HT1080 (cell line): Measurements from ENCODE around the gene BABAM2. TPM values are rescaled to one million over a fixed set of nuclear protein-coding genes. Genes with fewer than 3 reads are reported as not detected.

Experiments used
- DNase-seq: peaks from one replicate; pipeline ENCODE4 v3.0.0-alpha.2; 2015; ENCODE audit warnings: low read depth
- total RNA-seq: library from RNA; depleted of rRNA; stranded (reverse); fragments of >200 nt; shearing (Covaris generic); gene quantifications from 2 replicates; pipeline ENCODE4 v1.2.3, GENCODE V29; 2014

Gene BABAM2
- total RNA-seq, 1 experiment from 2014 or later, result 31.8 TPM

DNA sequence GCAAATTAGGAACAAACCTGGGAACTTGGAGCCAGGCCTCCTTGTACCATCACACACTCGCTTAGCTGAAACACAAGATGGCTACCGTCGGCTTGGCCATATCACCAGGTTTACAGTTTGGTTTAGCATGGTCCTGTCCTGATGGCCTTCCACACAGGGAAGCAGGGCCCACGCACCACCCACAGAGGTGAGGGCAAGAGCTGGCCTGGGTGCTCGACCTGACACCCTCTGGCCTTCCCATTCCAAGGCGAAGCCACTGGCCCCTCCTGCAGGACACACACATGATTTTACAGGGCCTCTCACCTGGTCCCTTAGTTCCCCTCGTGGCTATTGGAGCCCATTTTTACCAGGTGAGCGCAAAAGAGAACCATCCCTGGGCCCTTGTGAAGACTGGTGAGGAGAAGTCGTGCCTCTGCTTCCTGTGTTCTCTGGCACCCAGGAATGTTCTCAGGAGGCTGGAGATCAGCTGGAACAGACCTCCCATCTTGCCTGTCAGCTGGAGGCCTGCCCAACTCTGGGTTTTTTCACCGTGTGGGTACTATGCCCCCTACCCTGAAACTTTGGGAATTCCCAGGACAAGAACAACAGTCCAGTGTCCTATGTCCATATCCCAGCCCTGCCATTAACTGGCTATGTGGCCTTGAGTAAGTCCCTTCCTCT is 449.1 kb downstream of the BABAM2 start:
- no peak for DNase-seq

GRCh38 chr2:28340312-28341202 is 450.0 kb downstream of the BABAM2 start:
- DNase-seq, result no peak

DNA sequence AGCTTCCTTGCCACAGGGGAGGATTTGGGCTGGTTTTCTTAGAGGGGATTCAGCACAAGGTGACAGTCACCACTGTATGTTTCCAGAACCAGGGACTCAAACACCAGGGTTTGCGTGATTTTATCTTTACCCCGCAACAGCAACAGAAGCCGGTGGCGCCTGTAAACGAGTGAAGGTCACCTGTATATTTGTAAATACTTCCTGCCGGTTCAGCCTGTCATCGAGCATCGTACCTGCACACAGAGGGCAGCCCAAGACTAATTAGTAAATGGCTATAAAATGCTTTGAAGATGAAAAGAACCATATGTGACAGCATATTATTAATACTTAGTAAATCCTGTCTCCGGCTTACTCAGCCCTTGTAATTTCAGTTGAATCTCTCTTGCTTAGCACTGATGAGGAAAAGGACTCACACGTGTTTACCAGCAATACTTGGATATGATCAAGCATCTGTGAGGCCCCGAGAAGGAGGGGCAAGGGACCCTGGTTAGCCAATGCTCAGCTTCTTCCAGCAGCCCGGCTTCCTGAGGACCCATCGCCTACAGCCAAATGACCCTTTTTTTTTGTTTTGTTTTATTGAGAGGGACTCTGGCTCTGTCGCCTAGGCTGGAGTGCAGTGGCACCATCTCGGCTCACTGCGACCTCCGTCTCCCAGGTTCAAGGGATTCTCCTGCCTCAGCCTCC is 450.8 kb downstream of the BABAM2 start:
- no peak for DNase-seq

GRCh38 chr2:28342081-28342967 is 451.8 kb downstream of the BABAM2 start:
- DNase-seq, result peak; percentile 24

- no peak for DNase-seq
Observed at GRCh38 chr2:28343184-28343942, 452.8 kb downstream of the BABAM2 start.

DNA sequence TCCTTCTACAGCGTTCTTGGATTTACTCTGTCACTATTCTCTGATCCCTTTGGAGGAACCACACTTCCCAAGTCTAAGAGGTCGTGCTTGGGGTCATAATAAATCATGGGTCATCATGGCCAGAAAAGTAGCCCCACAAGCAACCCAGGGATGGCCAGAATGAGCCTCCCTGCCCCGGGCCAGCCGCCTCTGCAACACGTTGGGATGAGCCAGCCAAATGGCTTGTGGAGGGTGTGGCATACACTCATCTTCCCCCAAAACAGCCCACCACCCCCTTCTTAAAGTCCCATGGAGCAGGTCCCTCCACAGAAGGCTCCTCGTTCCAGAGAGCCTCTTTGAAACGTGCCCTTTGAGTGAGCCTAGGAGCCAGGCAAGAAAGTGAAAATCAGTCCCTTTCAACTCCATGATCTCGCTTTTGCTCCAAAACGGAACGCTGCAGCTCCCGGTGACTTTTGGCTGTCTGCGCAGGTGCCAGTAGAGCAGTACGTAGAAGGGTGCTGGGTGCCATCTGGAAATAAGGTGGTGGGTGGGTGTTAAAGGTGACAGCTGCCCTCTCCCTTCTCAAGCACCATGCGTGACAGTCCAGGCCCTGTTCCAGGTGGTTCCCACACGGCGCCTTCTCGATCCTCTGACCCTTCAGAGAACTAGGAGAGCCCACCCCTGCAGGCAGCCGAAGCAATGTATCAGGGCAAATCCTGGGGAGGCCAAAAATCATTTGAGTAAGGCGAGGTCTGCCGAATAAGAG is 453.6 kb downstream of the BABAM2 start:
- DNase-seq, result no peak

GRCh38 chr2:28344756-28345373 is 454.3 kb downstream of the BABAM2 start:
- no peak for DNase-seq

GRCh38 chr2:28345619-28346018 is 455.1 kb downstream of the BABAM2 start:
- no peak for DNase-seq

GRCh38 chr2:28346587-28346986 is 456.1 kb downstream of the BABAM2 start:
- no peak for DNase-seq

GRCh38 chr2:28347193-28347592 is 456.7 kb downstream of the BABAM2 start:
- no peak for DNase-seq

DNA sequence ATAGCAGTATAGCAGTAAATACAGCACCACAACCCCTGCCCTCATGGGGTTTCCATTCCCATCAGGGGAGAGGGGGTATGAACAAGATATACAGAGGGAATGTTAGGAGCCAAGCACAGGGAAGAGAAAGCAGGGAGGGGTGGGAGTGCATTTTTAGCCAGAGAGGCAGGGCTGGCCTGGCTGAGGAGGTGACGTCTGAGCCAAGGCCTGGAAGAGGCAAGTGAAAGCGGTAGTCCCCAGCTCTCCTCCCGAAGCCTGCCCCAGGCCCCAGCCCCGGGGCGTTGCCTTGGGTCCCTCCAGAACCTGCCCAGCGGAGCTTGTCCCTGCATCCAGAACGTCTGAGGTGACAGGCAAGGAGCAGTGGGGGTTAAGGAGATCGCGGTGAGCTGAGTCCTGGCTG is 457.1 kb downstream of the BABAM2 start:
- DNase-seq, result no peak

DNA sequence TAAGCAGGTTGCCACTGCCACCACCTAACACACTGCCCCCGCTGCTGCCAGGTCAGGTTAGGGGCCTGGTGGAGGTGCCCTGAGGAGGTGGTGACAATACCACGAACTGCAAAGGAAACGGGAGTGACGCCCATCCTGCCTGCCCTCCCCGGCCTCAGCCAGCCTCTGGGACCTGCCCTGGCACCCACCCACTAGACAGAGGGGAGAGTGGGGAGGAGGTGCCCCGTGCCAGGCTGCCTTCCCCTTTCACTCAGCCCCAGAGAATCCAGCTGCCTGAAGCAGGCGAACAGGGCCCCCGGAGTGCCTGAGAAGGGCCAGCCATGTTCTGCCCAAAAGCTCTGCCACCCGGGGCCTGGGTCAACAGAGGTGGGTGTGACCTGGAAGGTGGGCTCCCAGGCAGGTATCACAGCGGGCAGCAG is 457.6 kb downstream of the BABAM2 start:
- DNase-seq, result no peak

- no peak for DNase-seq
Observed at GRCh38 chr2:28348921-28349320, 458.4 kb downstream of the BABAM2 start.

DNA sequence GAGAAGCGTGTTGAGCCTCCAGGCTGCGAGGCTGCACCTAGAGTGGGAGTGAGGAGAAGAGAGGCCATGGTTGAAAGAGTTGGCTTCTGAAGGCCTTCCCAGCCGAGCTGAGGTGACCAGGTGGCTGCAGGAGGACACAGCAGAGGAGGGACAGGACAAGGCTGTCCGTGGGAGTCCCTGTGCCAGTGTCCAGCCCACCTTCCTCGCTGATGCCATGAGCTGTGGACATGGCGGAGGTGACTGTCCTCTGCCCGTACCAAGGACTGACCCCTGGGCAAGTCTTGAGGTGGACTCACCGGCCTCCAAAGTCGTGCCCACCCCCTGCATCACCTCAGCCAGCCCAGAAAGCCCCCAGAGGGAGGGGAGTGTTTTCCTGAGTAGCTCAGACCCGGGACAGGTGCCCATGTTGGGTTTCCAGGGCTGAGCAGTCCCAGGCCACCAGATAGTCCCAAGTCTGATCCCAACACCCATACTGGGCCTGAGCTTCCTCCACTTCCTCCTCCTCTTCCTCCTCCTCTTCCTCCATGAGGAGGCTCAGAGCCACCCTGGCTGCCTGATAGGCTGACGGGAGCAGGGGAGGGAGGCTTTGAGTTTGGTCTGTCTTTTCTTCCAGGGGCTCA is 459.1 kb downstream of the BABAM2 start:
- DNase-seq, result no peak

- DNase-seq, result no peak
Observed at GRCh38 chr2:28350196-28350595, 459.7 kb downstream of the BABAM2 start.

DNA sequence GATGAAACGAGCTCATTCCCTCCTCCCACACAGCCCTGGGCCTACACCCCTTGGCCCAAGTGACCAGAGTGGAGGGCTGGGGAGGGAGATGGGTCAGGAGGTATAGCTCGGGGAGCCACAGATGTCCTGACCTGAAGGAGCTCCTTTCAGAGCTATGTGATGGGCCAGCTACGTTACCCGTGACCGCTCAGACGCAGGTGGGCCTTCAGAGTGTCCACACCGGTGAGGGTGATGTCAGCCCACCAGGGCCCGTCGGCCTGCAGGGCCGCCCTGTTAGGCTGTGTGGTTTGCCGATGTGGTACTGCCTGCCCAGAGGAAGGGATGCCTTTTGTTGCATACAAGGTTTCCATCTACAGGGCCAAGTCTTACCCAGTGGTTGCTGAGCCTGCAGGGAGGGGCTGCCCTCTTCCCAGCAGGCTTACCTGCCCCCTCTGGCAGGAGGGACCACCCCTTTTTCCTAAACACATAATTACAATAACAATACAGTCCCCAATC is 460.3 kb downstream of the BABAM2 start:
- DNase-seq, result no peak

- DNase-seq, result no peak
Observed at GRCh38 chr2:28351621-28352020, 461.1 kb downstream of the BABAM2 start.

GRCh38 chr2:28352104-28352503 is 461.6 kb downstream of the BABAM2 start:
- no peak for DNase-seq
